A673 (cell line): ENCODE results near the gene RNU6-7. TPM values are rescaled to one million over a fixed set of nuclear protein-coding genes. Genes with fewer than 3 reads are reported as not detected.

Experiments used
- BruUV-seq: library from RNA; stranded (reverse); fragments of 400-500 nt; replicated peaks from 2 replicates; lab custom pipeline; 2021; lab: Mats Ljungman, UMichigan
- CTCF ChIA-PET: fragments of 300-600 bp; sonication (Branson Sonifier 250); formaldehyde crosslinking; loops from one replicate; lab custom pipeline; 2022; ENCODE audit warnings: antibody characterized with exemption; lab: Charles Lee
- POLR2A ChIA-PET: fragments of 300-600 bp; sonication (Branson Sonifier 250); formaldehyde crosslinking; loops from one replicate; lab custom pipeline; 2022; ENCODE audit warnings: antibody characterized with exemption; ENCODE audit not compliant: low non-redundant PET; lab: Charles Lee
- DNase-seq: peaks from one replicate; pipeline ENCODE4 v3.0.0-alpha.2; 2015; ENCODE audit warnings: low spot score
- H3K27ac ChIP-seq: fragments of 200-600 bp; sonication (generic); 2 replicates; pipeline ENCODE4 v1.5.1; 2016; ENCODE audit warnings: mixed run types, low read depth, mild to moderate bottlenecking, mixed read lengths, antibody characterized with exemption, low read length; ENCODE audit not compliant: poor library complexity, severe bottlenecking
- H3K27me3 ChIP-seq: fragments of 200-600 bp; sonication (generic); replicated peaks from 2 replicates; pipeline ENCODE4 v1.6.1; 2017; ENCODE audit warnings: mixed run types, low read depth, mild to moderate bottlenecking, mixed read lengths, antibody characterized with exemption, low read length; ENCODE audit not compliant: insufficient read depth, poor library complexity
- H3K36me3 ChIP-seq: fragments of 200-600 bp; sonication (generic); 2 replicates; pipeline ENCODE4 v1.6.1; 2016; ENCODE audit warnings: mixed run types, mild to moderate bottlenecking, mixed read lengths, antibody characterized with exemption, low read length; ENCODE audit not compliant: insufficient read depth, poor library complexity, severe bottlenecking
- H3K4me1 ChIP-seq: fragments of 200-600 bp; sonication (generic); 2 replicates; pipeline ENCODE4 v1.6.1; 2017; ENCODE audit warnings: mixed run types, mild to moderate bottlenecking, mixed read lengths, antibody characterized with exemption, low read length; ENCODE audit not compliant: insufficient read depth, poor library complexity, severe bottlenecking
- H3K4me3 ChIP-seq: fragments of 200-600 bp; sonication (generic); 2 replicates; pipeline ENCODE4 v1.5.1; 2016; ENCODE audit warnings: low read depth, mixed run types, mild to moderate bottlenecking, mixed read lengths, low read length; ENCODE audit not compliant: poor library complexity, severe bottlenecking
- H3K9me3 ChIP-seq: fragments of 200-600 bp; sonication (generic); 2 replicates; pipeline ENCODE4 v1.6.1; 2016; ENCODE audit warnings: mixed run types, low read depth, mild to moderate bottlenecking, mixed read lengths, antibody characterized with exemption, low read length; ENCODE audit not compliant: poor library complexity, severe bottlenecking
- CTCF ChIP-seq: fragments of 300-800, 200-600 bp; sonication (generic); conservative IDR thresholded peaks from 2 replicates; pipeline ENCODE4 v1.5.1; 2017; ENCODE audit warnings: low read depth, mild to moderate bottlenecking, antibody characterized with exemption, low read length, moderate library complexity, mixed read lengths
- EZH2 ChIP-seq: fragments of 200-600 bp; sonication (generic); IDR thresholded peaks from 2 replicates; pipeline ENCODE4 v1.6.1; 2017; ENCODE audit warnings: borderline replicate concordance, low read depth, mild to moderate bottlenecking, mixed read lengths, antibody characterized with exemption, low read length; ENCODE audit not compliant: poor library complexity, severe bottlenecking
- intact Hi-C: fragments of 100-400 bp; cut with micrococcal nuclease; formaldehyde crosslinking; loops from one replicate; pipeline ENCODE4 v1.10.0; 2022; ENCODE audit not compliant: unreplicated experiment
- total RNA-seq: library from RNA; stranded (reverse); gene quantifications from 2 replicates; pipeline ENCODE4 v1.2.3, GENCODE V29; 2021

RNU6-7 gene
- total RNA-seq, 1 experiment from 2014 or later: not detected

- intact Hi-C loops: no loop called here
- Histone ChIP-seq H3K9me3 (no peaks in the 10 kb centered on the region), H3K36me3 (no peaks in the 10 kb centered on the region), H3K27ac (no peak overlapping the region), H3K27me3 (no peaks in the 10 kb centered on the region), H3K4me3 (no peak overlapping the region), H3K4me1 (no peaks in the 10 kb centered on the region)
- no TSS peak for BruUV-seq
- POLR2A ChIA-PET: no interaction called here
- CTCF ChIA-PET: no interaction called here
- no peak for DNase-seq
- TF ChIP-seq EZH2 (no peak), CTCF (no peak)
Observed at GRCh38 chr14:32183151-32184058, 18.4 kb upstream of the RNU6-7 start.

- BruUV-seq: no TSS peak
- no peaks in the 10 kb centered on the region for H3K4me1 ChIP-seq
- TF ChIP-seq CTCF: no peak
- TF ChIP-seq EZH2: no peak
- no peak overlapping the region for H3K27ac ChIP-seq
- ChIA-PET POLR2A (no interaction called here), CTCF (no interaction called here)
- no peak for DNase-seq
- no peaks in the 10 kb centered on the region for H3K9me3 ChIP-seq
- no peaks in the 10 kb centered on the region for H3K27me3 ChIP-seq
- intact Hi-C loops: no loop called here
- H3K4me3 ChIP-seq: no peak overlapping the region
- no peaks in the 10 kb centered on the region for H3K36me3 ChIP-seq
Observed at GRCh38 chr14:32185097-32185496, 16.7 kb upstream of the RNU6-7 start.

GRCh38 chr14:32186248-32186647 lies 15.6 kb upstream of the RNU6-7 start:
- Histone ChIP-seq H3K9me3 (no peaks in the 10 kb centered on the region), H3K4me1 (no peaks in the 10 kb centered on the region), H3K36me3 (no peaks in the 10 kb centered on the region), H3K27ac (no peak overlapping the region), H3K27me3 (no peaks in the 10 kb centered on the region), H3K4me3 (no peak overlapping the region)
- POLR2A ChIA-PET: interaction anchor here (0.7 kb wide), 1 partner anchor 204 kb away, joined by 3 read pairs; no protein-coding TSS in a partner anchor
- CTCF ChIA-PET: no interaction called here
- DNase-seq: no peak
- intact Hi-C loops: no loop called here
- TF ChIP-seq EZH2 (no peak), CTCF (no peak)
- no TSS peak for BruUV-seq
